GM12891 (cell line): ENCODE results near the gene FSD2.

Experiments used
- PAX5 ChIP-seq: IDR thresholded peaks from 2 replicates; pipeline ENCODE4 v1.6.1; 2011; ENCODE audit warnings: low read length, moderate library complexity, mild to moderate bottlenecking; ENCODE audit not compliant: insufficient read depth, severe bottlenecking
- POLR2A ChIP-seq: IDR thresholded peaks from 2 replicates; pipeline ENCODE4 v1.6.1; 2011; ENCODE audit warnings: low read depth, low read length, control low read depth
- POLR2AphosphoS5 ChIP-seq: IDR thresholded peaks from 2 replicates; pipeline ENCODE4 v1.6.1; 2011; ENCODE audit warnings: low read depth, low read length, control low read depth
- POU2F2 ChIP-seq: IDR thresholded peaks from 2 replicates; pipeline ENCODE4 v1.6.1; 2011; ENCODE audit warnings: low read depth, mild to moderate bottlenecking, control low read depth, low read length, moderate library complexity
- SPI1 ChIP-seq: IDR thresholded peaks from 2 replicates; pipeline ENCODE4 v1.6.1; 2011; ENCODE audit warnings: low read depth, low read length, control low read depth
- TAF1 ChIP-seq: IDR thresholded peaks from 2 replicates; pipeline ENCODE4 v1.6.1; 2011; ENCODE audit warnings: low read depth, low read length, control low read depth

GRCh38 chr15:82849556-82850512 lies 44.0 kb upstream of the FSD2 start:
- TF ChIP-seq POLR2A (no peak), TAF1 (no peak), PAX5 (no peak), POLR2AphosphoS5 (no peak), POU2F2 (no peak), SPI1 (0 out of 2 replicates have a peak, but pooled peaks have one; percentile 5)
